ENCODE results near the gene MEF2B.
"Not testable (repeated sequence)": the region's sequence is repeated elsewhere in the genome, so short reads cannot be mapped to it uniquely, and the experiment has no call there.

MEF2B gene

GRCh38 chr19:19192910-19193423 is 22.9 kb upstream of the MEF2B start:
- DNase-seq: peak; percentile 74

DNA sequence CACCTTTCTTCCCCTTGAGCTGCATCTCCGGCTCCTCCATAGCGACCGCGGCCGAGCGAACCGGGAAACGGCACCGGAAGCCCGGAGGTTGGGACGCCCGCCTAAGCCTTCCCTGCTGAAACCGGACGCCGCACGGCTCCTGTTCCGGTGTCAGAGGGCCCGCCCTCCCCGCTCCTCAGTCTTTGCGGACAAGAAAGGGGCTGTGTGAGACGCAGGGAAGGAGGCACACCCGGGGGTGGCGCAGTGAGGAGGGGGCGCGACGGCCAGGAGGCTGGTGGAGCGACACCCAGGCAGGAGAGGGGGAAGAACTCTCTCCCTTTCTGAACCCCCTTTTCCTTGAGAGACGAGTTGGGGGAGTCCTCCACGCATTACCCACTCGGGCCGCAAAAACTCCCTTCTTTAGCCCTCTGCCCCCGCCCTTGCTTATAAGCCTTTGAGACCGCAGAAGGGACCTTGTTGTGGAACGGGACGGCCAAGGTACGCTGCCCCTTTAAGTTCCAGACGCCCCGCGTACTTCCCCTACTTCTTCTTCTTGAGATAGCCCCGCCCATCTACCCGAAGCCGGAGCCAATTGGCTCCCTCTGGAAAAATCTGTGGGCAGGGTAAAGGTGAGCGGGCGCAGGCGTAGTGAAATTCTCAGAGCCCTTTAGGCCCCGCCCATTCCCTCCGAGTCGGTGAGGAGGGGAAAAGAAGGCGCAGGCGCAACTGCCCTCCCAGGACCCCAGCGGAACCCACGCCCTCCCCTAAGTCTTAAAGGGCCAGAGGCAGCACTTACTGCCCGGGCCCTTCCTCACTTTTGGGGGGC is 22.2 kb upstream of the MEF2B start, which contains the start of the genes BORCS8 and RFXANK:
BORCS8 (minus strand) TSS at position 75 of the 805 bp plus-strand sequence; CDS start at position 40, 35 bp downstream.
RFXANK (plus strand) TSS at position 181 of the 805 bp plus-strand sequence. CDS start 1,689 bp downstream, outside the sequence.
- peak; percentile 100 for DNase-seq

DNA sequence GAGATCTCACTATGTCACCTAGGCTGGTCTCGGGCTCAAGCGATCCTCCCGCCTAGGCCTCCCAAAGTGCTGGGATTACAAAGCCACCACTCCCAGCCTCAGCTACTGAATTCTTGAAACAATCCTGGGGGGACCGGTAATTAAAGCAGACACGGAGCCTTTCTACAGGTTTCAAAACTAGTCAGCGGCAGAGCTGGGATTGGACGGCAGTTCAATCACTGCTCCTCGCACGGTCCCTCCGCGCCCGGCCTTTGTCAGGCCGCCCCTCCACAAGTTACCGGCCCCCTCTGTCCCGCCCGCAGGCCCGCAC is 21.7 kb upstream of the MEF2B start:
- no peak for DNase-seq

- no peak for DNase-seq
These were observed 16.7 kb upstream of the MEF2B start for GRCh38 chr19:19186742-19187141.

- DNase-seq: peak; percentile 81
These were observed 16.0 kb upstream of the MEF2B start for GRCh38 chr19:19185853-19186740.

DNA sequence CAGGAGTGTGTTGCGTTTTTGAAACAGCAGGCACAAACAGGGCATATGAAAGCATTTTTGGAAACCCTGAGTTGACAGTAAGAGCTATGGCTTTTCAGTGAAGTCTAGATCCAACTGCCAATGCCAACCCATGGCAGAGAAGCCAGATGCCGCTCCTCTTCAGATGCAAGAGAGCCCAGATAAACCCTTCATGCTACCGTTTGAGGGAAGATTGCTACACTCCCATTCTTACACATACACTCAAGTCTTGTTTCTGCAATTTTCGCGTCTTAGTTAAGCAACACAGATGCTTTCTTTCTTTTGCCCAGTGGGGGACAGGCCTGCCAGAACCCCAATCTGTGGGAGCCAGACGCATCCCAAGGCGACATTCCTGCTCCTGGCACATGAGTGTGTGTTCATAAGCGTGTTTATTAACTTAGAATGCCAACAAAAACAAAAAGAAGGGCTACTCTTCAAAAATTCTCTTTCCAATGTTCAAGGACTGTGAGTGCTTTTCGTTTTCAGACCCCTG is 11.5 kb upstream of the MEF2B start:
- DNase-seq: peak; percentile 52

DNA sequence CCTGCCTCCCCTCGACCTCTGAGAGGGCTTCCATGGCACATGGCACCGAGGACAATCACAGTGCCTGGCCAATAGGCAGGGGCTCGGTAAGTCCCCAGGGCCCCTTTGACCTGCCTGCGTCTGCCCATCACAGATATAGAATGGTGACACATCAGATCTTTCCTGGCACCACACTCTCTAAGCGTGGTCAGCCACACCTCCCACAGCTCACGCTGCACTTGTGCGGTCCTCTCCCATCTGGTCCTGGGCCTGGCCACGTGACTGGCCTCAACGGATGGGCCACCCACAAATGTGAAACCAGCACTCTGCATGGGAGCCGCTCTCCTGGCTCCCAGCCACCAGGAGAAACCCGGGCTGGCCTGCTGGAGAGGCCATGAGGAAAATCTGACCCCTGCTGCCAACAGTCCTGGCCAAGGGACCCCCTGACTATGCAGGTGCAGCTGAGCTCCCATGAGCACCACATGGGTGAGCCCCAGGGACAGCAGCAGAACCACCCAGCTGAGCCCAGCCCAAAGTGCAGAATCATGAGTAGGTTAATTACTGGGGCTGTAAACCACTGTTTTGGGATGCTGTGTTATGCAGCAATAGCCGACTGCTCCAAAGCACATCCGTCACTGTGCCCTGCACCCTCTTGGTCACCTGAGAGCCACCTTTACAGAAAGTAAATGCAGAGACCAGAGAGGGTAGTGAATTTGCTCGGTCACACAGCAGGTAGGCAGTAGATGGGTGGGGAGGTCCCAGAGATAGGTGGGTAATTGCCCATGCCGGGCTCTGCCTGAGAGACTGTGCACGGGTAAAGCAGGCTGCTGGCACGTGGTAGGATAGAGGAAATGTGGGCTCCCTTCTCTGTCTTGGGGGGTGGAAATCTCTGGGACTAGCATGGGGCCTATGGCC is 9.7 kb upstream of the MEF2B start:
- DNase-seq: peak; percentile 75

- no peak for DNase-seq
These were observed 6.9 kb upstream of the MEF2B start for GRCh38 chr19:19176950-19177349.

GRCh38 chr19:19173243-19173642 is 3.2 kb upstream of the MEF2B start:
- DNase-seq: not testable (repeated sequence)

- peak; percentile 41 for DNase-seq
These were observed 1.9 kb upstream of the MEF2B start for GRCh38 chr19:19171821-19172532.

GRCh38 chr19:19170873-19171672 is 1.0 kb upstream of the MEF2B start:
- DNase-seq: no peak

GRCh38 chr19:19169236-19170052 is 619 bp downstream of the MEF2B start:
- DNase-seq: no peak

DNA sequence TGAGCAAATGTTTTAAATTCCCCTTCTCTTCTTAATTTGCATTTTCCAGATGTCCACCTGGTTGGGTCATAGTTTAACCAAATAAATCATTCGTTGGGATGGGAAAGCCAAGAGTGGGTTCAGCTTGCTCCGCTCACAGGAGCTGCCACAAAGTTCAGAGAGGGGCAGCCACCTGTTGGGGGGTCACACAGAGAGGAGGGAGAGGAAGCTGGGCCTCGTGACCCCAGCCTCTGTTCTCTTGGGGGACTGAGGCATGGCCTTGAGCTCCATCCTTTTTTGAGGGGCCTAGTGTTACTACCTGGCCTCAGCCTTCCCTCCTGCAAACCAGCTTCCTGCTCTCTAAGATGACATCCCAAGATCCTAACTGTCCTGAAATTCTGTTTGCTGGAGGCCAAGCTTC is 2.5 kb downstream of the MEF2B start:
- no peak for DNase-seq

DNA sequence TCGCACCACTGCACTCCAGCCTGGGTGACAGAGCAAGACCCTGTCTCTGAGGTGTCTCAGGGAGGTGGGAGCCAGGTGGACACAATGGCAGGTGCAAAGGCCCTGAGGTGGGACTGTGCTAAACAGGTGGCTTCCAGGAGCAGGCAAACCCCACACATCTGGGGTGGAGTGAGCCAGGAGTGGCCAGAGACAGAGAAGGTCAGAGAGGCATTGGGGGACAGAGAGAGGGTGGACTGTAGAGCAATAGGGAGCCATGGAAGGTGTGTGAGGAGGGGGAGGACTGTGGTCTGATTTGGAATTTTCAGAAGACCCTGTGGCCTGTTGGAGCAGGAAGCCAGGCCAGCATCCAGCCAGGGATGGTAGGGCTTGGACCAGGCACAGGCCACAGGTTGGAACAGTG is 4.7 kb downstream of the MEF2B start:
- DNase-seq: no peak

DNA sequence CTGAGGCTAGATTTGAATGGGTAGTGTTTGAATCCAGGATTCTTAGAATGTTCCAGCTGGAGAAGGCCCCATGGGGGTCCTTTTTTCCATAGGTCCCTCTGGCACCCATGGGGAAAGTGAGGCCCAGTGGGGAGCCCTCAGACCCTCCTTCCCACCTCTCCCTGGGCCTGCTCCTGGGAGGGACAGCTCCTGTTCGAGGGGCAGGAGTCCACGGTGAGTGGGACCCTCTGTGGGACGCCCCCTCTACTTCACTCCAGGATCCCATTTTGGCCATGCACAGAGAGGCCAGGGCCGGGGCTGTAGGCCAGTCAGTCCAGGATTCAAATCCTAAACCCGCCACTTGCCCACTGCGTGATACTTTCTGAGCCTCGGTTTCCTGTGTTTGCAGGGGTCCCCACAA is 7.6 kb downstream of the MEF2B start:
- no peak for DNase-seq

GRCh38 chr19:19160461-19161035 is 9.5 kb downstream of the MEF2B start:
- peak; percentile 24 for DNase-seq

DNA sequence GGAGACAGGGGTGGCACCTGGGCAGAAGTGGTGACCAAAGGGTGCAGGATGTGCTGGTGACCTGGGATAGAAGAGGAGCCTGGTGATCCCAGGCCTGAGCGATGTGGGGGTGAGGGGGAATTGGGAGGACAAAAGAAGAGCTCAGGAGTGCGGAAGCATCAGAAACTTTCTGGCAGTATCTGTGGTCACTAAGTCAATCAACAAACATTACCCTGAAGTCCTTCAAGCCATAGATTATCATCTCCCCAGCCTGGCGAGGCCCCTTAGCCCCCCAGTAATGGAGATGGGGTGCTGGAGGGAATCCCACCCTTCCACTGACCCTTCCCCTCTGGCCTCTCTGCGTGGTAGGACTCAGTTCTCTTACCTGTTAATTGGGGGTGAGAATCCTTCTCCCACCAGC is 10.5 kb downstream of the MEF2B start:
- DNase-seq: no peak

DNA sequence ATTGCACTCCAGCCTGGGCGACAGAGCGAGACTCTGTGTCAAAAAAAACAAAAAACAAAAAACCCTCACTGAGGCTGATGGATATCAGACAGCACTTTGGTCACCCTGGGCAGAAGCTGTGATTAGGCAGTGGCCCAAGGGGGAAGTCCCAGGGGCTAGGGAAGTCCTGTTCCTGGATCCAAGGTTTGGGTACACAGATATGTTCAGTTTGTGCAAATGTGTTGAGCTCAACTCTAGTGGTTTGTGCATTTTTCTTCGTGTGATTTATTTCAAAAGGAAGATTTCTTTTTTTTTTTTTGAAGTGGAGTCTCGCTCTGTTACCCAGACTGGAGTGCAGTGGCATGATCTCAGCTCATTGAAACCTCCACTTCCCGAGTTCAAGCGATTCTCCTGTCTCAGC is 12.3 kb downstream of the MEF2B start:
- no peak for DNase-seq

DNA sequence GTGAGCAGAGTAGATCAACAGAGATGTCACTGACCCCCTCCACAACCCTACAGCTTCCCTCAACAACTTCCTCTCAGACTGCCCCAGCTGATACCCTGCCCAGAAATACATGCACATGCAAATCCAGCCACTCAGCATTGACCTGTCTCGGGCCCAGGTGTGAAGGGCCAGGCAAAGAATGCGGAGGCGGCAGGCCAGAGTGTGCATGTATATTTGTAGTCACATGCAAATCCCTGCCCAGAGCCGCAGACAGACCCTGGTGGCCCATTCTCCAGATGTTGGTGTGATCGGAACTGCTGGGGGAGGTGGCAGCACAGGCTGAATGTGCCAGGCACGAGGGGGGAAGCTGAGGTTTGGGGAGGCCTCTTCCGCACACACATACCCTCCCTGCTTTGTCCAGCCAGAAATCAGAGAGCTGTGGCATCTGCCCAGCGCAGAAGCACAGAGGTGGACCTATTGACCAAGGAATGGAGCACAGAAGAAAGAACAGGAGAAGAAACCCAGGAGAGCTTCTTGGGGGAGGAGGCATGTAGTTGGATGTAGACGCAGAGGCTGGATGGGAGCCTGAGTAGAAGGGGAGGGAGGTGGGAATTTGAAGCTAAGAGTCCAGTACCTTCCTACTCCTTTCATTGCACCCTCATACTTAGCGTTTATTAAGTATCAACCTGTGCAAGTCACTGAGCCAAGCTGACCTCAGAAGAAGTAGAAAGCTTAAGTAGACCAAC is 14.4 kb downstream of the MEF2B start:
- DNase-seq: no peak
